H1 (cell line): ENCODE results near the gene MED23. TPM values are rescaled to one million over a fixed set of nuclear protein-coding genes. Genes with fewer than 3 reads are reported as not detected.

ENCODE experiments used
- CTCF ChIA-PET: fragments of 300-600 bp; sonication (Branson Sonifier 250); formaldehyde crosslinking; loops from one replicate; lab custom pipeline; 2021; ENCODE audit not compliant: partially characterized antibody; lab: Charles Lee
- POLR2A ChIA-PET: fragments of 300-600 bp; sonication (Branson Sonifier 250); formaldehyde crosslinking; loops from one replicate; lab custom pipeline; 2021; ENCODE audit warnings: inconsistent platforms; ENCODE audit not compliant: partially characterized antibody; lab: Charles Lee
- DNase-seq, 2 experiments: peaks; one replicate each; pipeline versions ENCODE4 v3.0.0 to v3.0.0-alpha.2; 2010 to 2022; ENCODE audit warnings: low spot score in 2 of 2, low read depth in 1 of 2, mixed read lengths in 1 of 2
- FAIRE-seq: peaks from 2 replicates; lab custom pipeline; 2011; peaks lifted over from hg19 to GRCh38; lab: Jason Lieb, UNC
- H2AFZ ChIP-seq: 2 replicates; pipeline ENCODE4 v1.8.1; 2012; ENCODE audit warnings: low read length, inconsistent platforms
- H2AK5ac ChIP-seq: 2 replicates; pipeline ENCODE4 v1.6.1; 2013; ENCODE audit warnings: low read depth, low read length
- H2BK120ac ChIP-seq: replicated peaks from 2 replicates; pipeline ENCODE3; 2013; ENCODE audit warnings: low read depth, low read length, inconsistent platforms
- H2BK12ac ChIP-seq: 2 replicates; pipeline ENCODE4 v1.6.1; 2013; ENCODE audit warnings: low read depth, low read length
- H2BK15ac ChIP-seq: 2 replicates; pipeline ENCODE4 v1.6.1; 2013; ENCODE audit warnings: low read length
- H2BK20ac ChIP-seq: 2 replicates; pipeline ENCODE4 v1.6.1; 2013; ENCODE audit warnings: low read length
- H2BK5ac ChIP-seq: 2 replicates; pipeline ENCODE4 v1.6.1; 2013; ENCODE audit warnings: low read depth, low read length
- H3K14ac ChIP-seq: 2 replicates; pipeline ENCODE4 v1.6.1; 2013; ENCODE audit warnings: inconsistent platforms; ENCODE audit not compliant: insufficient read length
- H3K18ac ChIP-seq: 2 replicates; pipeline ENCODE4 v1.6.1; 2013; ENCODE audit warnings: low read length; ENCODE audit errors: extremely low read depth
- H3K23ac ChIP-seq: 2 replicates; pipeline ENCODE4 v1.6.1; 2013; ENCODE audit warnings: inconsistent platforms; ENCODE audit not compliant: insufficient read length
- H3K23me2 ChIP-seq: 2 replicates; pipeline ENCODE4 v1.6.1; 2013; ENCODE audit warnings: low read depth, low read length
- H3K27ac ChIP-seq: 2 replicates; pipeline ENCODE4 v1.6.1; 2011; ENCODE audit warnings: low read depth, low read length, inconsistent platforms
- H3K27me3 ChIP-seq, 4 experiments: replicated peaks in 1 of 4; 1 replicate in 1 of 4; 2 replicates in 3 of 4; pipeline versions ENCODE4 v1.6.1 to v1.8.1; 2011 to 2013; ENCODE audit warnings: low read length in 3 of 4, mild to moderate bottlenecking in 3 of 4, inconsistent platforms in 2 of 4, mixed read lengths in 2 of 4, moderate library complexity in 1 of 4; ENCODE audit not compliant: control insufficient read depth in 3 of 4, insufficient read depth in 3 of 4; ENCODE audit errors: extremely low read depth in 1 of 4
- H3K36me3 ChIP-seq, 4 experiments: 2 replicates each; pipeline versions ENCODE4 v1.6.1 to v1.8.1; 2011 to 2013; ENCODE audit warnings: mild to moderate bottlenecking in 4 of 4, low read length in 3 of 4, moderate library complexity in 2 of 4, control low read depth in 1 of 4, inconsistent platforms in 1 of 4; ENCODE audit not compliant: insufficient read depth in 4 of 4, control insufficient read depth in 2 of 4
- H3K4ac ChIP-seq: replicated peaks from 2 replicates; pipeline ENCODE3; 2013; ENCODE audit warnings: low read length, low read depth, mixed read lengths, inconsistent platforms; ENCODE audit not compliant: insufficient read length
- H3K4me1 ChIP-seq, 4 experiments: replicated peaks in 1 of 4; 1 replicate in 1 of 4; 2 replicates in 3 of 4; pipeline versions ENCODE4 v1.6.1 to v1.8.1; 2011 to 2013; ENCODE audit warnings: low read length in 3 of 4, inconsistent platforms in 2 of 4, mixed read lengths in 1 of 4; ENCODE audit not compliant: insufficient read depth in 4 of 4, control insufficient read depth in 3 of 4
- H3K4me2 ChIP-seq, 2 experiments: 2 replicates each; pipeline versions ENCODE4 v1.6.1 to v1.8.1; 2011 to 2013; ENCODE audit warnings: low read depth in 2 of 2, low read length in 2 of 2, control low read depth in 1 of 2, inconsistent platforms in 1 of 2, mild to moderate bottlenecking in 1 of 2; ENCODE audit not compliant: insufficient read depth in 1 of 2
- H3K4me3 ChIP-seq, 4 experiments: fragments of 200-600, 300-600 bp in 1 of 4; sonication (generic), shearing (Covaris generic), sonication (Bioruptor Twin) in 1 of 4; 2 replicates each; pipeline versions ENCODE4 v1.5.1 to v1.8.1; 2011 to 2016; ENCODE audit warnings: low read length in 4 of 4, low read depth in 3 of 4, control low read depth in 2 of 4, inconsistent platforms in 2 of 4, mild to moderate bottlenecking in 2 of 4, mixed read lengths in 1 of 4, moderate library complexity in 1 of 4; ENCODE audit not compliant: insufficient read depth in 2 of 4; ENCODE audit errors: extremely low read depth in 1 of 4
- H3K56ac ChIP-seq: replicated peaks from 2 replicates; pipeline ENCODE3; 2013; ENCODE audit warnings: low read depth, mild to moderate bottlenecking, mixed read lengths, low read length, inconsistent platforms; ENCODE audit not compliant: insufficient read length
- H3K79me1 ChIP-seq: 2 replicates; pipeline ENCODE4 v1.6.1; 2013; ENCODE audit warnings: low read depth, low read length, control low read depth
- H3K79me2 ChIP-seq, 2 experiments: 2 replicates each; pipeline versions ENCODE4 v1.6.1 to v1.8.1; 2012 to 2013; ENCODE audit warnings: low read length in 2 of 2, mild to moderate bottlenecking in 2 of 2, inconsistent platforms in 1 of 2; ENCODE audit not compliant: insufficient read depth in 2 of 2, control insufficient read depth in 1 of 2
- H3K9ac ChIP-seq, 4 experiments: replicated peaks in 1 of 4; 1 replicate in 1 of 4; 2 replicates in 3 of 4; pipeline versions ENCODE4 v1.6.1 to v1.8.1; 2011 to 2013; ENCODE audit warnings: low read depth in 3 of 4, low read length in 3 of 4, control low read depth in 2 of 4, mild to moderate bottlenecking in 2 of 4, moderate library complexity in 2 of 4, inconsistent platforms in 1 of 4; ENCODE audit errors: extremely low read depth in 1 of 4
- H3K9me3 ChIP-seq, 2 experiments: 2 replicates each; pipeline versions ENCODE4 v1.6.1 to v1.8.1; 2012 to 2013; ENCODE audit warnings: mild to moderate bottlenecking in 2 of 2, moderate library complexity in 2 of 2, control low read depth in 1 of 2, inconsistent platforms in 1 of 2, low read depth in 1 of 2, low read length in 1 of 2, mixed read lengths in 1 of 2; ENCODE audit not compliant: insufficient read depth in 2 of 2
- H4K20me1 ChIP-seq, 2 experiments: replicated peaks in 1 of 2; 2 replicates each; pipeline versions ENCODE3 to v1.8.1; 2011 to 2013; ENCODE audit warnings: inconsistent platforms in 2 of 2, low read length in 2 of 2, mild to moderate bottlenecking in 1 of 2; ENCODE audit not compliant: insufficient read depth in 2 of 2, control insufficient read depth in 1 of 2
- H4K5ac ChIP-seq: 2 replicates; pipeline ENCODE4 v1.6.1; 2013; ENCODE audit warnings: low read length, low read depth, mixed read lengths, inconsistent platforms; ENCODE audit not compliant: insufficient read length
- H4K8ac ChIP-seq: 2 replicates; pipeline ENCODE4 v1.8.0; 2013; ENCODE audit warnings: mild to moderate bottlenecking, moderate library complexity, low read length, inconsistent platforms; ENCODE audit not compliant: insufficient read depth; ENCODE audit errors: extremely low read depth
- H4K91ac ChIP-seq: replicated peaks from 2 replicates; pipeline ENCODE3; 2013; ENCODE audit warnings: low read length, mixed read lengths, inconsistent platforms; ENCODE audit not compliant: insufficient read length
- ASH2L ChIP-seq: fragments of 200-600, 300-600 bp; sonication (generic); IDR thresholded peaks from one replicate; pipeline ENCODE4 v1.7.1; 2017; ENCODE audit warnings: low read length
- BCL11A ChIP-seq, 2 experiments: IDR thresholded peaks; one replicate each; pipeline ENCODE4 v1.6.1; 2011; ENCODE audit warnings: low read depth in 2 of 2, low read length in 2 of 2, mild to moderate bottlenecking in 2 of 2
- BRCA1 ChIP-seq: IDR thresholded peaks from 2 replicates; pipeline ENCODE4 v1.6.1; 2012; ENCODE audit warnings: low read depth, low read length, improper control_type of control experiment
- CBX5 ChIP-seq: fragments of 300-800, 300-1000 bp; sonication (generic); IDR thresholded peaks from 2 replicates; pipeline ENCODE4 v1.7.1; 2016; ENCODE audit warnings: antibody characterized with exemption, low read length, low read depth
- CBX8 ChIP-seq: fragments of 300-800, 300-1000 bp; sonication (generic); IDR thresholded peaks from 2 replicates; pipeline ENCODE4 v1.7.1; 2016; ENCODE audit warnings: low read depth, low read length, borderline replicate concordance
- HDAC6 ChIP-seq: IDR thresholded peaks from one replicate; pipeline ENCODE4 v1.7.1; 2012; ENCODE audit warnings: low read depth, mild to moderate bottlenecking, inconsistent platforms, low read length, moderate library complexity
- JUND ChIP-seq: IDR thresholded peaks from 2 replicates; pipeline ENCODE4 v1.6.1; 2011; ENCODE audit warnings: mild to moderate bottlenecking, improper control_type of control experiment, low read length
- KDM5A ChIP-seq: fragments of 200-600 bp; IDR thresholded peaks from 2 replicates; pipeline ENCODE4 v1.7.1; 2012; ENCODE audit warnings: mild to moderate bottlenecking, low read length, inconsistent platforms, mixed read lengths
- MAFK ChIP-seq: IDR thresholded peaks from 2 replicates; pipeline ENCODE4 v1.6.1; 2012; ENCODE audit warnings: low read depth, mild to moderate bottlenecking, improper control_type of control experiment, low read length
- MAX ChIP-seq: IDR thresholded peaks from 2 replicates; pipeline ENCODE4 v1.6.1; 2012; ENCODE audit warnings: inconsistent platforms
- NRF1 ChIP-seq: IDR thresholded peaks from 2 replicates; pipeline ENCODE4 v1.6.1; 2011; ENCODE audit warnings: mild to moderate bottlenecking, low read depth, low read length, improper control_type of control experiment
- POLR2AphosphoS5 ChIP-seq: IDR thresholded peaks from 2 replicates; pipeline ENCODE4 v1.6.1; 2011; ENCODE audit warnings: low read depth, low read length
- RNF2 ChIP-seq: fragments of 200-900, 300-1000 bp; sonication (generic); IDR thresholded peaks from 2 replicates; pipeline ENCODE4 v1.7.1; 2016; ENCODE audit warnings: borderline replicate concordance, low read depth, mild to moderate bottlenecking, antibody characterized with exemption, low read length; ENCODE audit not compliant: poor library complexity, severe bottlenecking; ENCODE audit errors: missing control alignments
- SP2 ChIP-seq: IDR thresholded peaks from 2 replicates; pipeline ENCODE4 v1.6.1; 2012; ENCODE audit warnings: mild to moderate bottlenecking, low read length, inconsistent platforms
- TAF1 ChIP-seq: IDR thresholded peaks from 2 replicates; pipeline ENCODE4 v1.6.1; 2011; ENCODE audit warnings: mild to moderate bottlenecking, low read depth, low read length
- WGBS, 2 experiments: shearing (Covaris generic) in 1 of 2; methylation state at CpG; one replicate each; pipeline versions ENCODE4 v1.1.6 to v1.1.7; 2013 to 2015; ENCODE audit warnings: low lambda C conversion rate in 2 of 2, mixed read lengths in 2 of 2, inconsistent platforms in 1 of 2, low coverage in 1 of 2, missing lambda C conversion rate in 1 of 2; ENCODE audit not compliant: insufficient replicate concordance in 2 of 2, insufficient coverage in 1 of 2, insufficient read length in 1 of 2; ENCODE audit errors: extremely low coverage in 1 of 2, missing lambda C conversion rate in 1 of 2; 5-methylcytosine and 5-hydroxymethylcytosine counted together
- polyA plus RNA-seq, 7 experiments: library from polyadenylated mRNA; depleted of rRNA in 3 of 7; stranded (reverse) in 5 of 7; unstranded in 2 of 7; fragments of >200 nt in 5 of 7; fragments of 200-250 nt in 2 of 7; gene quantifications; 1 replicate in 5 of 7; 2 replicates in 1 of 7; 4 replicates in 1 of 7; pipeline versions ENCODE4 v1.2.1 to v1.2.3, GENCODE V29; 2011 to 2013; ENCODE audit warnings: missing spikeins in 2 of 7, mixed read lengths in 2 of 7
- total RNA-seq: library from RNA; stranded (reverse); fragmentation: NEBNext Ultra II Directional; extraction: Animal tissue kit (Norgen Biotek cat#: 25700); gene quantifications from 2 replicates; pipeline ENCODE4 v1.2.1, GENCODE V29; 2021

Gene MED23
- total and polyA plus RNA-seq, 2 of the 8 experiments (the other 6 are each of a cell fraction or from before 2014, with no cell fraction given) = 10.5 to 13.0 TPM

- Histone ChIP-seq H2BK15ac (no peak overlapping the region), H4K20me1 (no peaks in the 10 kb centered on the region), H3K27ac (no peak overlapping the region), H2AK5ac (no peak overlapping the region), H3K4me2 (no peak overlapping the region), H3K23ac (no peak overlapping the region), H4K91ac (no peak overlapping the region), H4K8ac (no peak overlapping the region), H3K27me3 (no peaks in the 10 kb centered on the region), H2BK5ac (no peak overlapping the region), H3K79me1 (no peaks in the 10 kb centered on the region), H2BK20ac (no peak overlapping the region), H3K23me2 (peaks cover 2% of the 10 kb centered on the region; the same call in 1 of the 2 replicates), H3K4me1 (no peaks in the 10 kb centered on the region), H3K9me3 (no peaks in the 10 kb centered on the region), H3K4me3 (no peak overlapping the region), H3K9ac (no peak overlapping the region), H4K5ac (no peak overlapping the region), H3K18ac (no peak overlapping the region), H3K36me3 (no peaks in the 10 kb centered on the region), H2AFZ (no peak overlapping the region), H2BK120ac (no peak overlapping the region), H3K79me2 (no peaks in the 10 kb centered on the region), H3K14ac (no peak overlapping the region), H3K4ac (no peak overlapping the region), H3K56ac (no peak overlapping the region), H2BK12ac (no peak overlapping the region)
- no peak for DNase-seq
- no peak for FAIRE-seq
- CTCF ChIA-PET = interaction anchor here (0.8 kb wide), 2 partner anchors 16 to 17 kb away, joined by 3 to 5 read pairs; partner anchors contain the start of gene MED23
- WGBS, 2 experiments = 88% methylated on average over 1 of the region's 1 CpG; no CpG with 5 or more reads in 1 of the 2 experiments
- POLR2A ChIA-PET = no interaction called here
- TF ChIP-seq CBX5 (no peak), CBX8 (no peak), BCL11A (IDR thresholded peaks at IDR 0.05; ENCODE audit: low read depth in 2 of 2, low read length in 2 of 2) (no peak), RNF2 (no peak), TAF1 (no peak), KDM5A (no peak), POLR2AphosphoS5 (no peak), SP2 (no peak), JUND (no peak), MAFK (no peak), MAX (no peak), BRCA1 (no peak), ASH2L (no peak), HDAC6 (no peak), NRF1 (no peak)
Measured at GRCh38 chr6:131644921-131645320, 16.9 kb upstream of the MED23 start.
